HepG2 (cell line): ENCODE data around the gene KRTAP12-2. TPM values are rescaled to one million over a fixed set of nuclear protein-coding genes. Genes with fewer than 3 reads are reported as not detected.
"Not testable (repeated sequence)": the region's sequence is repeated elsewhere in the genome, so short reads cannot be mapped to it uniquely, and the experiment has no call there.

Experiments
- ATAC-seq: fragments of 200-7000 bp; cut with Tn5 transposase; 3 replicates; pipeline ENCODE4 v1.9.1; 2020; ENCODE audit warnings: mild to moderate bottlenecking, moderate library complexity
- BruUV-seq: library from RNA; stranded (reverse); fragments of 400-500 nt; replicated peaks from 2 replicates; lab custom pipeline; 2021; lab: Mats Ljungman, UMichigan
- CTCF ChIA-PET: fragments of 300-600 bp; formaldehyde crosslinking; extraction: SDS; loops from one replicate; lab custom pipeline; 2021; ENCODE audit warnings: low total read pairs, inconsistent platforms, low intra/inter-chr PET ratio; lab: Yijun Ruan, JAX
- POLR2A ChIA-PET: fragments of 350-600 bp; sonication (Branson Sonifier 250); formaldehyde crosslinking; loops from one replicate; lab custom pipeline; 2020; ENCODE audit warnings: antibody characterized with exemption, inconsistent platforms; lab: Yijun Ruan, JAX
- DNase-seq: peaks from one replicate; pipeline ENCODE4 v3.0.0-alpha.2; 2015; ENCODE audit warnings: low spot score
- FAIRE-seq: peaks from 3 replicates; lab custom pipeline; 2011; peaks lifted over from hg19 to GRCh38; lab: Jason Lieb, UNC
- H2AFZ ChIP-seq: one replicate; pipeline ENCODE4 v1.6.1; 2011; ENCODE audit warnings: low read length, inconsistent platforms
- H3K27ac ChIP-seq: fragments of 300-600 bp; 3 replicates; pipeline ENCODE4 v1.8.0; 2011; ENCODE audit warnings: mixed run types, mild to moderate bottlenecking, mixed read lengths, low read length, inconsistent platforms; ENCODE audit not compliant: insufficient read depth; ENCODE audit errors: extremely low read length
- H3K27me3 ChIP-seq, 2 experiments: fragments of 200-600 bp in 1 of 2; 2 replicates in 1 of 2; 3 replicates in 1 of 2; pipeline versions ENCODE4 v1.6.0 to v1.8.0; 2011; ENCODE audit warnings: low read length in 2 of 2, mild to moderate bottlenecking in 2 of 2, moderate library complexity in 2 of 2, inconsistent platforms in 1 of 2; ENCODE audit not compliant: insufficient read depth in 2 of 2, control insufficient read depth in 1 of 2
- H3K36me3 ChIP-seq, 2 experiments: fragments of 200-600 bp in 1 of 2; replicated peaks in 1 of 2; 2 replicates in 1 of 2; 3 replicates in 1 of 2; pipeline versions ENCODE4 v1.5.1 to v1.8.0; 2011; ENCODE audit warnings: low read length in 2 of 2, inconsistent platforms in 1 of 2; ENCODE audit not compliant: insufficient read depth in 2 of 2, control insufficient read depth in 1 of 2
- H3K4me1 ChIP-seq: 2 replicates; pipeline ENCODE4 v1.5.1; 2012; ENCODE audit warnings: low read length, inconsistent platforms; ENCODE audit not compliant: insufficient read depth
- H3K4me2 ChIP-seq: 2 replicates; pipeline ENCODE4 v1.6.0; 2011; ENCODE audit warnings: low read depth, low read length, inconsistent platforms
- H3K4me3 ChIP-seq, 3 experiments: fragments of 200-600 bp in 1 of 3; sonication (generic), shearing (Covaris generic) in 1 of 3; replicated peaks in 1 of 3; 2 replicates each; pipeline ENCODE4 v1.5.1; 2011 to 2016; ENCODE audit warnings: low read length in 3 of 3, inconsistent platforms in 2 of 3, low read depth in 2 of 3, mild to moderate bottlenecking in 2 of 3, control low read depth in 1 of 3, mixed read lengths in 1 of 3; ENCODE audit not compliant: insufficient read depth in 1 of 3
- H3K79me2 ChIP-seq: one replicate; pipeline ENCODE4 v1.6.1; 2011; ENCODE audit warnings: low read length, inconsistent platforms; ENCODE audit not compliant: insufficient read depth
- H3K9ac ChIP-seq: 2 replicates; pipeline ENCODE4 v1.6.0; 2011; ENCODE audit warnings: mild to moderate bottlenecking, low read depth, low read length, inconsistent platforms; ENCODE audit not compliant: insufficient read depth
- H3K9me3 ChIP-seq: 2 replicates; pipeline ENCODE4 v1.5.1; 2012; ENCODE audit warnings: mild to moderate bottlenecking, low read length
- H4K20me1 ChIP-seq: 2 replicates; pipeline ENCODE4 v1.6.0; 2011; ENCODE audit warnings: inconsistent platforms, mild to moderate bottlenecking, low read length, moderate library complexity; ENCODE audit not compliant: insufficient read depth
- NR2F1 ChIP-seq, 2 experiments: fragments of 450-650 bp in 1 of 2; formaldehyde crosslinking in 1 of 2; IDR thresholded peaks; 2 replicates each; pipeline versions ENCODE4 v1.5.0 to v1.6.1; 2016 to 2020; ENCODE audit warnings: mild to moderate bottlenecking in 1 of 2, missing compliant biosample characterization in 1 of 2, missing genetic modification reagents in 1 of 2, moderate library complexity in 1 of 2
- ZNF253 ChIP-seq: sonication (generic); formaldehyde crosslinking; IDR thresholded peaks from 2 replicates; pipeline ENCODE4 v1.8.0; 2022; ENCODE audit warnings: mild to moderate bottlenecking, missing genetic modification reagents, borderline replicate concordance
- WGBS: methylation state at CpG from one replicate; pipeline ENCODE4 v1.1.6; 2017; ENCODE audit warnings: low lambda C conversion rate; 5-methylcytosine and 5-hydroxymethylcytosine counted together
- in situ Hi-C: cut with HindIII; loops from 2 replicates; pipeline ENCODE4 v1.10.0; 2017; ENCODE audit warnings: low pct_unique_long_range_greater_than_20kb; ENCODE audit not compliant: extremely low pct_ligation_motif_present
- intact Hi-C: fragments of 100-400 bp; cut with micrococcal nuclease; formaldehyde crosslinking; loops from one replicate; pipeline ENCODE4 v1.10.0; 2022; ENCODE audit not compliant: unreplicated experiment
- polyA plus RNA-seq, 8 experiments: library from polyadenylated mRNA; depleted of rRNA in 3 of 8; stranded (reverse) in 7 of 8; unstranded in 1 of 8; fragments of >200 nt; fragmentation: Illumina TruSeq in 4 of 8; extraction: Trizol in 4 of 8; gene quantifications; 2 replicates each; pipeline versions ENCODE4 v1.2.1 to v1.2.3, GENCODE V29; 2011 to 2016; ENCODE audit warnings: low read depth in 4 of 8, missing spikeins in 1 of 8, mixed read lengths in 1 of 8; ENCODE audit not compliant: insufficient read depth in 1 of 8
- total RNA-seq, 5 experiments: library from RNA; depleted of rRNA; stranded (reverse); fragments of >200 nt; fragmentation: Illumina TruSeq; extraction: Trizol; gene quantifications; 2 replicates each; pipeline ENCODE4 v1.2.3, GENCODE V29; 2016; ENCODE audit warnings: low read depth in 1 of 5

KRTAP12-2 gene
- total and polyA plus RNA-seq, 2 of the 13 experiments (the other 11 are each of a cell fraction or from before 2014, with no cell fraction given): not detected

- ATAC-seq (no peak), DNase-seq (no peak), FAIRE-seq (no peak)
- Histone ChIP-seq H3K27me3 (peaks cover 1 to 6% of the 10 kb centered on the region in 2 experiments; a peak in 2 of 5 replicates), H3K4me1 (no peaks in the 10 kb centered on the region), H3K9ac (no peak overlapping the region), H3K27ac (no peak overlapping the region), H3K36me3 (no peaks in the 10 kb centered on the region), H3K9me3 (peaks cover 10% of the 10 kb centered on the region), H3K4me2 (no peak overlapping the region), H2AFZ (no peak overlapping the region), H4K20me1 (no peaks in the 10 kb centered on the region), H3K4me3 (no peak overlapping the region), H3K79me2 (no peaks in the 10 kb centered on the region)
- no peak for TF ChIP-seq NR2F1 (CRISPR knock-in tag; IDR thresholded peaks at IDR 0.05)
- no peak for TF ChIP-seq ZNF253
- intact Hi-C loops: loop anchor here (10.0 kb wide), 1 partner anchor 56 kb away; the partner anchor contains the start of gene KRTAP10-12
- ChIA-PET CTCF (no interaction called here), POLR2A (no interaction called here)
- no TSS peak for BruUV-seq
- WGBS: 45% methylated on average over 7 of the region's 12 CpGs
- in situ Hi-C loops: no loop called here
Observed at GRCh38 chr21:44639331-44639655, 27.4 kb downstream of the KRTAP12-2 start.

- H3K9ac ChIP-seq, H3K27ac ChIP-seq, ATAC-seq, H3K79me2 ChIP-seq, H4K20me1 ChIP-seq, DNase-seq, H3K4me3 ChIP-seq, FAIRE-seq, in situ Hi-C loops, CTCF ChIA-PET, BruUV-seq, POLR2A ChIA-PET, H3K4me2 ChIP-seq, H3K4me1 ChIP-seq, H3K9me3 ChIP-seq, H3K27me3 ChIP-seq, H2AFZ ChIP-seq, H3K36me3 ChIP-seq: not testable (repeated sequence)
- WGBS: 42% methylated on average over 10 of the region's 21 CpGs
- intact Hi-C loops: loop anchor here (10.0 kb wide), 1 partner anchor 56 kb away; the partner anchor contains the start of gene KRTAP10-12
Observed at GRCh38 chr21:44638506-44639330, 28.0 kb downstream of the KRTAP12-2 start.

GRCh38 chr21:44637851-44638348 is 28.8 kb downstream of the KRTAP12-2 start:
- FAIRE-seq, H4K20me1 ChIP-seq, H3K4me1 ChIP-seq, H3K27ac ChIP-seq, H3K4me2 ChIP-seq, DNase-seq, CTCF ChIA-PET, POLR2A ChIA-PET, in situ Hi-C loops, H3K4me3 ChIP-seq, H3K79me2 ChIP-seq, H3K36me3 ChIP-seq, H3K27me3 ChIP-seq, H3K9ac ChIP-seq, H3K9me3 ChIP-seq, H2AFZ ChIP-seq, BruUV-seq: not testable (repeated sequence)
- intact Hi-C loops: loop anchor here (10.0 kb wide), 1 partner anchor 57 kb away; the partner anchor contains the start of gene KRTAP10-12
- WGBS: 10% methylated on average over 2 of the region's 12 CpGs
- ATAC-seq: peak; percentile 84
